ENCODE results near the gene C9.

GRCh38 chr5:39256477-39257235, 107.6 kb downstream of the C9 start:
- TF ChIP-seq CTCF (IDR thresholded peaks at IDR 0.05) = no peak
- TF ChIP-seq POLR2A (IDR thresholded peaks at IDR 0.05) = no peak
